GM12878 (cell line): ENCODE results near the gene CPNE6. TPM values are rescaled to one million over a fixed set of nuclear protein-coding genes. Genes with fewer than 3 reads are reported as not detected.
A peak's percentile ranks its signal among the peaks of the same experiment; 100 is the strongest.

Source experiments
- ATAC-seq: fragments of 200-7000 bp; cut with Tn5 transposase; 3 replicates; pipeline ENCODE4 v1.9.1; 2020; ENCODE audit warnings: mild to moderate bottlenecking, moderate library complexity
- BruUV-seq: library from RNA; stranded (reverse); fragments of 400-500 nt; replicated peaks from 2 replicates; lab custom pipeline; 2021; lab: Mats Ljungman, UMichigan
- CTCF ChIA-PET: fragments of 300-600 bp; sonication (Branson Sonifier 250); formaldehyde crosslinking; extraction: SDS; loops from one replicate; lab custom pipeline; 2021; ENCODE audit warnings: inconsistent platforms; lab: Yijun Ruan, JAX
- POLR2A ChIA-PET: fragments of 350-600 bp; formaldehyde crosslinking; extraction: SDS; loops from one replicate; lab custom pipeline; 2021; ENCODE audit warnings: inconsistent platforms; lab: Charles Lee
- RAD21 ChIA-PET: fragments of 300-600 bp; sonication (Branson Sonifier 250); formaldehyde crosslinking; loops from one replicate; lab custom pipeline; 2023; ENCODE audit warnings: antibody characterized with exemption; ENCODE audit not compliant: unreplicated experiment; lab: Charles Lee
- SMC1A ChIA-PET: fragments of 300-600 bp; sonication (Branson Sonifier 250); formaldehyde crosslinking; loops from one replicate; lab custom pipeline; 2023; ENCODE audit not compliant: unreplicated experiment, uncharacterized antibody; lab: Charles Lee
- DNase-seq: peaks from one replicate; pipeline ENCODE4 v3.0.0-alpha.2; 2011; ENCODE audit warnings: low read depth, low spot score
- FAIRE-seq: peaks from 3 replicates; lab custom pipeline; 2011; peaks lifted over from hg19 to GRCh38; lab: Jason Lieb, UNC
- H2AFZ ChIP-seq: 2 replicates; pipeline ENCODE4 v1.6.0; 2011; ENCODE audit warnings: low read depth, low read length, control low read depth; ENCODE audit not compliant: control insufficient read depth
- H3K27ac ChIP-seq: 2 replicates; pipeline ENCODE4 v1.5.1; 2011; ENCODE audit warnings: control low read depth; ENCODE audit not compliant: control insufficient read depth, insufficient read depth
- H3K27me3 ChIP-seq, 2 experiments: replicated peaks in 1 of 2; 2 replicates each; pipeline versions ENCODE4 v1.6.0 to v1.6.1; 2011; ENCODE audit warnings: low read length in 1 of 2; ENCODE audit not compliant: control insufficient read depth in 2 of 2, insufficient read depth in 2 of 2
- H3K36me3 ChIP-seq, 2 experiments: 2 replicates each; pipeline ENCODE4 v1.5.1; 2011; ENCODE audit warnings: low read length in 1 of 2; ENCODE audit not compliant: control insufficient read depth in 2 of 2, insufficient read depth in 2 of 2
- H3K4me1 ChIP-seq: 2 replicates; pipeline ENCODE4 v1.6.1; 2011; ENCODE audit warnings: mild to moderate bottlenecking, low read length, moderate library complexity, mixed read lengths; ENCODE audit not compliant: control insufficient read depth, insufficient read depth
- H3K4me2 ChIP-seq: 2 replicates; pipeline ENCODE4 v1.6.0; 2011; ENCODE audit warnings: control low read depth; ENCODE audit not compliant: control insufficient read depth, insufficient read depth
- H3K4me3 ChIP-seq: fragments of 200-600 bp; sonication (generic); 2 replicates; pipeline ENCODE4 v1.5.1; 2016
- H3K79me2 ChIP-seq: 2 replicates; pipeline ENCODE4 v1.6.0; 2011; ENCODE audit warnings: low read length; ENCODE audit not compliant: control insufficient read depth, insufficient read depth
- H3K9ac ChIP-seq: 2 replicates; pipeline ENCODE4 v1.8.0; 2011; ENCODE audit warnings: low read length, control low read depth, mixed read lengths; ENCODE audit not compliant: control insufficient read depth, insufficient read depth
- H3K9me3 ChIP-seq: replicated peaks from 3 replicates; pipeline ENCODE4 v1.5.1; 2011; ENCODE audit warnings: mild to moderate bottlenecking, low read length; ENCODE audit not compliant: control insufficient read depth, insufficient read depth
- H4K20me1 ChIP-seq: 2 replicates; pipeline ENCODE4 v1.6.0; 2011; ENCODE audit not compliant: control insufficient read depth, insufficient read depth
- POLR2AphosphoS5 ChIP-seq: IDR thresholded peaks from 2 replicates; pipeline ENCODE4 v1.6.1; 2011; ENCODE audit warnings: mild to moderate bottlenecking, low read length, inconsistent platforms
- ZNF207 ChIP-seq: fragments of 450-650 bp; IDR thresholded peaks from 2 replicates; pipeline ENCODE4 v1.6.1; 2014; ENCODE audit warnings: antibody characterized with exemption, mild to moderate bottlenecking, borderline replicate concordance
- WGBS: methylation state at CpG from one replicate; pipeline ENCODE4 v1.1.6; 2016; ENCODE audit warnings: low lambda C conversion rate; ENCODE audit not compliant: insufficient replicate concordance, insufficient coverage; ENCODE audit errors: missing lambda C conversion rate; 5-methylcytosine and 5-hydroxymethylcytosine counted together
- in situ Hi-C: fragments of 300-500 bp; cut with MboI; formaldehyde crosslinking; loops from 9 replicates; pipeline ENCODE4 v1.14.3; 2018; ENCODE audit warnings: mixed read lengths
- intact Hi-C: fragments of 100-400 bp; cut with micrococcal nuclease; formaldehyde crosslinking; loops from one replicate; pipeline ENCODE4 v1.14.2; 2022; ENCODE audit not compliant: unreplicated experiment
- polyA plus RNA-seq, 11 experiments: library from polyadenylated mRNA; depleted of rRNA in 4 of 11; unstranded in 6 of 11; stranded (reverse) in 5 of 11; fragments of >200 nt; fragmentation: Nextera tagmentation in 4 of 11; fragmentation: Illumina TruSeq in 1 of 11; extraction: Ambion mirVana in 4 of 11; extraction: Trizol in 1 of 11; gene quantifications; 1 replicate in 1 of 11; 2 replicates in 10 of 11; pipeline versions ENCODE4 v1.2.1 to v1.2.3, GENCODE V29; 2011 to 2016; ENCODE audit warnings: inconsistent platforms in 2 of 11, missing spikeins in 2 of 11, low read depth in 1 of 11
- total RNA-seq, 4 experiments: library from RNA; depleted of rRNA in 3 of 4; stranded (reverse); fragments of >200 nt in 3 of 4; fragmentation: Illumina TruSeq in 1 of 4; extraction: Trizol in 1 of 4; gene quantifications; 2 replicates each; pipeline versions ENCODE4 v1.2.1 to v1.2.3, GENCODE V29; 2013 to 2021

The CPNE6 gene
- total and polyA plus RNA-seq, 10 of the 15 experiments (the other 5 are each of a cell fraction or from before 2014, with no cell fraction given), result 0.06 to 0.43 (median 0.18) TPM; not detected in 3

DNA sequence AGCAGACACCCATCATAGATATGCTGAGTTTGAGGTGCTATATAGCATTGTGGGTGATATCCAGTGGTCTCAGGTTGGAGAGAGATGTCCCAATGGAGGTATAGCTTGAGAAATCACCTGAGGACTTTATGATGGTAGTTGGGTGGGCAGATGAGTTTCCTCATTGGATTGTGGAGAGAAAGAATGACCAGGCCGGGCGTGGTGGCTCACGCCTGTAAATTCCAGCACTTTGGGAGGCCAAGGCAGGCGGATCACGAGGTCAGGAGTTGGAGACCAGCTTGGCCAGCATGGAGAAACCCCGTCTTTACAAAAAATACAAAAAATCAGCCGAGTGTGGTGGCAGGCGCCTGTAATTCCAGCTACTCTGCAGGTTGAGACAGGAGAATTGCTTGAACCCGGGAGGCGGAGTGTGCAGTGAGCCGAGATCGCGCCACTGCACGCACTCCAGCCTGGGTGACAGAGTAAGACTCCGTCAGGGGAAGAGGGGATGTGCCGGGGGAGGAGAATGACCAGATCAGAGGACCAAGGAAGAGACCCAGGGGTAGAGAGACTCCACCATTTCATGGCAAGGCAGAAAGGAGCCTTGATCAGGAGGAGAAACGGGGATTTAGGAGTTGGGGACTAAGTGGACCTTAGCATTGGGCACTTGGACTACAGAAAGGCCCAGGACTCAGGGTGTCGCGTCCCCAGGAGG is 22.0 kb downstream of the CPNE6 start:
- FAIRE-seq (no peak), ATAC-seq (no peak), DNase-seq (no peak)
- Histone ChIP-seq H3K4me2 (peak overlapping the region; percentile 64), H2AFZ (no peak overlapping the region; the same call in 1 of the 2 replicates), H3K27ac (peak overlapping the region; percentile 30; the same call in 1 of the 2 replicates), H3K79me2 (peaks cover 24% of the 10 kb centered on the region), H3K4me1 (0 out of 2 replicates have a peak, but pooled peaks cover 3% of the 10 kb centered on the region), H3K9ac (0 out of 2 replicates have a peak overlapping the region, but pooled peaks have one; percentile 100), H3K27me3 (no peaks in the 10 kb centered on the region), H3K36me3 (peaks cover 0 to 2% of the 10 kb centered on the region in 2 experiments; a peak in 2 of 4 replicates), H4K20me1 (no peaks in the 10 kb centered on the region), H3K9me3 (no peaks in the 10 kb centered on the region), H3K4me3 (peak overlapping the region; percentile 98; the same call in 1 of the 2 replicates)
- ChIA-PET POLR2A (interaction anchor here (0.6 to 6.8 kb wide), 19 partner anchors 9 to 1613 kb away, joined by 3 to 90 read pairs (median 5); partner anchors contain the start of genes CARMIL3, CPNE6, DCAF11 and IRF9), SMC1A (interaction anchor here (1.0 to 9.2 kb wide), 10 partner anchors 13 to 150 kb away, joined by 3 to 195 read pairs (median 24); partner anchors contain the start of genes DCAF11, IRF9, NRL and PSME2), CTCF (interaction anchor here (0.9 to 11.2 kb wide), 20 partner anchors 12 to 504 kb away, joined by 3 to 294 read pairs (median 6); partner anchors contain the start of genes CARMIL3, DCAF11, IRF9 and LTB4R2), RAD21 (interaction anchor here (0.6 to 9.1 kb wide), 16 partner anchors 12 to 936 kb away, joined by 3 to 153 read pairs (median 9); partner anchors contain the start of genes DCAF11, IPO4, IRF9 and MDP1)
- in situ Hi-C loops (loop anchor here (5.0 kb wide), 2 partner anchors 36 to 116 kb away; no protein-coding TSS in a partner anchor), intact Hi-C loops (loop anchor here (5.0 kb wide), 1 partner anchor 204 kb away; the partner anchor contains the start of genes DHRS1 and NOP9)
- no TSS peak for BruUV-seq
- WGBS, result 84% methylated on average over 18 of the region's 19 CpGs
- TF ChIP-seq POLR2AphosphoS5 (0 out of 2 replicates have a peak, but pooled peaks have one; percentile 6), ZNF207 (no peak)
